Aortic smooth muscle cell (primary cell): ENCODE results near the gene UBASH3B. TPM values are rescaled to one million over a fixed set of nuclear protein-coding genes. Genes with fewer than 3 reads are reported as not detected.

Source experiments
- total RNA-seq: library from RNA; depleted of rRNA; stranded (reverse); fragments of >200 nt; gene quantifications from 2 replicates; pipeline ENCODE4 v1.2.3, GENCODE V29; 2014

UBASH3B gene, protein sequence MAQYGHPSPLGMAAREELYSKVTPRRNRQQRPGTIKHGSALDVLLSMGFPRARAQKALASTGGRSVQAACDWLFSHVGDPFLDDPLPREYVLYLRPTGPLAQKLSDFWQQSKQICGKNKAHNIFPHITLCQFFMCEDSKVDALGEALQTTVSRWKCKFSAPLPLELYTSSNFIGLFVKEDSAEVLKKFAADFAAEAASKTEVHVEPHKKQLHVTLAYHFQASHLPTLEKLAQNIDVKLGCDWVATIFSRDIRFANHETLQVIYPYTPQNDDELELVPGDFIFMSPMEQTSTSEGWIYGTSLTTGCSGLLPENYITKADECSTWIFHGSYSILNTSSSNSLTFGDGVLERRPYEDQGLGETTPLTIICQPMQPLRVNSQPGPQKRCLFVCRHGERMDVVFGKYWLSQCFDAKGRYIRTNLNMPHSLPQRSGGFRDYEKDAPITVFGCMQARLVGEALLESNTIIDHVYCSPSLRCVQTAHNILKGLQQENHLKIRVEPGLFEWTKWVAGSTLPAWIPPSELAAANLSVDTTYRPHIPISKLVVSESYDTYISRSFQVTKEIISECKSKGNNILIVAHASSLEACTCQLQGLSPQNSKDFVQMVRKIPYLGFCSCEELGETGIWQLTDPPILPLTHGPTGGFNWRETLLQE
- total RNA-seq = 18.0 and 24.2 TPM in 2 replicates

DNA sequence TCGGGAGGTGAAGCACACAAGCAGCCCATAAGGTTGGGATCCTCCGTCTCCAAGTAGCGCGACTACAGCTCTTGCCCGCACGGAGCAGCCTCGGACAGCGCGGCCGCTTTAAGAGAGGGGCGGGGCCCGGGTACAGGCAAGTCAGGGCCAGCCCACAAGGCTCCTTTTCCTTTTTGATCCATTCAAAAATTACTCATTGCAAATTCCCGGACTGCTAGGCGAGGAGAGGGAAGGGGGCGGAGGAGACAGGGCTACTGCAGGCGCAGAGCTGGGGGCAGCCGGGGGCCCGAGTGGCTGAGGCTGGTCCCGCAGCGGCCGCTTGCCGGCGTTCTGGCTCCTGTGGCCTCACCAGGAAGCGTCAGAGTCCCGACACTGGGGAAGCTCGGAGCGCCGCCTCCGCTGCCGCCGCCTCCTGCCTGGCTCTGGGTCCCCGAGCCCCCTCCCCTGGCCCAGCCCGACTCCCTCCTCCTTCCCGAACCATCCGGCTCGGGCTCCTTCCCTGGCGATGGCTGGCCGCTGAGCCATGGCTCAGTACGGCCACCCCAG is at the start of gene UBASH3B:
Gene UBASH3B, plus strand, starts transcription at position 196 of the 546 bp plus-strand sequence. Its CDS starts 328 bp downstream, at position 524.

Other genes starting within 250 kb of the UBASH3B start
- gene CRTAM, start 182.8 kb downstream of the UBASH3B start, total RNA-seq = not detected in 2 replicates
- 1.1 and 2.0 TPM in 2 replicates for gene JHY, start 227.0 kb downstream of the UBASH3B start, total RNA-seq